WERI-Rb-1 (cell line): ENCODE measurements around the gene DEFB126.
"Not testable (repeated sequence)": the region's sequence is repeated elsewhere in the genome, so short reads cannot be mapped to it uniquely, and the experiment has no call there.

Experiments
- DNase-seq: peaks from one replicate; pipeline ENCODE4 v3.0.0-alpha.2; 2020
- H3K27ac ChIP-seq: fragments of 250-450 bp; sonication (Bioruptor Pico); 2 replicates; pipeline ENCODE4 v1.5.1; 2020; ENCODE audit warnings: mild to moderate bottlenecking, moderate library complexity
- H3K27me3 ChIP-seq: fragments of 250-450 bp; sonication (Bioruptor Pico); 2 replicates; pipeline ENCODE4 v1.5.1; 2021; ENCODE audit warnings: mild to moderate bottlenecking, low read depth, moderate library complexity; ENCODE audit not compliant: insufficient read depth, severe bottlenecking
- H3K36me3 ChIP-seq: fragments of 250-450 bp; sonication (Bioruptor Pico); 2 replicates; pipeline ENCODE4 v1.5.1; 2020; ENCODE audit warnings: mild to moderate bottlenecking, moderate library complexity
- H3K4me3 ChIP-seq: 2 replicates; pipeline ENCODE4 v1.5.1; 2011; ENCODE audit warnings: low read depth, mild to moderate bottlenecking, control low read depth, low read length
- H3K9me3 ChIP-seq: fragments of 250-450 bp; sonication (Bioruptor Pico); 2 replicates; pipeline ENCODE4 v1.5.1; 2021; ENCODE audit warnings: mild to moderate bottlenecking, moderate library complexity; ENCODE audit not compliant: severe bottlenecking
- TF ChIP-seq, protein P1 (sequence below): IDR thresholded peaks from 2 replicates; pipeline ENCODE4 v1.5.1; 2011; ENCODE audit warnings: low read depth, mild to moderate bottlenecking, control low read depth, inconsistent platforms, low read length

DEFB126 gene

DNA sequence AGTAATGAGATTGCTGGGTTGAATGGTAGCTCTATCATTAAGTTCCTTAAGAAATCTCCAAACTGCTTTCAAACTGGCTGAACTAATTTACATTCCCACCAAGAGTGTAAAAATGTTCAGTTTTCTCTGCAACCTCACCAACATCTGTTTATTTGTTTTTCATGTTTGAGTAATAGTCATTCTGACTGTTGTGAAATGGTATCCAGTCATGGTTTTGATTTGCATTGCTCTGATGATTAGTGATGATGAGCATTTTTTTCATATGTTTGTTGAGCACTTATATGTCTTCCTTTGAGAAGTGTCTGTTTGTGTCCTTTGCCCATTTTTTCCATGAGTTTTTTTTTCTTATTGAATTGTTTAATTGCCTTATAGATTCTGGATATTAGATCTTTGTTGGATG, 30.0 kb upstream of the DEFB126 start:
- Histone ChIP-seq H3K27me3 (peaks cover 39% of the 10 kb centered on the region), H3K9me3 (peaks cover 2% of the 10 kb centered on the region), H3K27ac (no peak overlapping the region), H3K4me3 (no peak overlapping the region), H3K36me3 (no peaks in the 10 kb centered on the region)
- TF ChIP-seq, protein P1, sequence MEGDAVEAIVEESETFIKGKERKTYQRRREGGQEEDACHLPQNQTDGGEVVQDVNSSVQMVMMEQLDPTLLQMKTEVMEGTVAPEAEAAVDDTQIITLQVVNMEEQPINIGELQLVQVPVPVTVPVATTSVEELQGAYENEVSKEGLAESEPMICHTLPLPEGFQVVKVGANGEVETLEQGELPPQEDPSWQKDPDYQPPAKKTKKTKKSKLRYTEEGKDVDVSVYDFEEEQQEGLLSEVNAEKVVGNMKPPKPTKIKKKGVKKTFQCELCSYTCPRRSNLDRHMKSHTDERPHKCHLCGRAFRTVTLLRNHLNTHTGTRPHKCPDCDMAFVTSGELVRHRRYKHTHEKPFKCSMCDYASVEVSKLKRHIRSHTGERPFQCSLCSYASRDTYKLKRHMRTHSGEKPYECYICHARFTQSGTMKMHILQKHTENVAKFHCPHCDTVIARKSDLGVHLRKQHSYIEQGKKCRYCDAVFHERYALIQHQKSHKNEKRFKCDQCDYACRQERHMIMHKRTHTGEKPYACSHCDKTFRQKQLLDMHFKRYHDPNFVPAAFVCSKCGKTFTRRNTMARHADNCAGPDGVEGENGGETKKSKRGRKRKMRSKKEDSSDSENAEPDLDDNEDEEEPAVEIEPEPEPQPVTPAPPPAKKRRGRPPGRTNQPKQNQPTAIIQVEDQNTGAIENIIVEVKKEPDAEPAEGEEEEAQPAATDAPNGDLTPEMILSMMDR: no peak
- no peak for DNase-seq

DNA sequence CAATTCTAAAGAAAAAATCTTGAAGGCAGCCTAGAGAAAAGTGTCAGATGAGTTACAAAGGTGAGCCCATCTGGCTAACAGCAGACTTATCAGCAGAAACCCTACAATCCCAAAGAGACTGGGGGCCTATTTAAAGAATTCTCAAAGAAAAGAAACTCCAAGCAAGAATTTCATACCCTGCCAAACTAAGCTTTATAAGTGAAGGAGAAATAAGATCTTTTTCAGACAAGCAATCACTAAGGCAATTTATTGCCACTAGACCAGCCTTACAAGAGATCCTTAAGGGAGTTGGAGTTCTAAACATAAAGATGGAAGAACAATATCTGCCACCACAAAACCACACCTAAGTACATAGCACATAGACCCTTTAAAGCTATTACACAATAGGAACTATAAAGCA, 24.9 kb upstream of the DEFB126 start:
- TF ChIP-seq, protein P1: no peak
- Histone ChIP-seq H3K36me3 (no peaks in the 10 kb centered on the region), H3K27ac (no peak overlapping the region)

DNA sequence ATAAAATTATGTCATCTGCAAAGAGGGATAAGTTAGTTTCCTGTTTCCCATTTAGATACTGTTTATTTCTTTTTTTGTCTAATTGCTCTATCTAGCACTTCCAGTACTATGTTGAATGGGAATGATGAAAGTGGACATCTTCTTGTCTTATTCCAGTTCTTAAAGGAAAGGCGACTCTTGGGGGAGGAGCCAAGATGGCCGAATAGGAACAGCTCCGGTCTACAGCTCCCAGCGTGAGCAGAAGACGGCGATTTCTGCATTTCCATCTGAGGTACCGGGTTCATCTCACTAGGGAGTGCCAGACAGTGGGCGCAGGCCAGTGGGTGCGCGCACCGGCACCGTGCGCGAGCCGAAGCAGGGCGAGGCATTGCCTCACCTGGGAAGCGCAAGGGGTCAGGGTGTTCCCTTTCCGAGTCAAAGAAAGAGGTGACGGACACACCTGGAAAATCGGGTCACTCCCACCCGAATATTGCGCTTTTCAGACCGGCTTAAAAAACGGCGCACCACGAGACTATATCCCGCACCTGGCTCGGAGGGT, 12.5 kb upstream of the DEFB126 start:
- not testable (repeated sequence) for H3K9me3 ChIP-seq, H3K27me3 ChIP-seq, DNase-seq, H3K36me3 ChIP-seq, H3K27ac ChIP-seq, H3K4me3 ChIP-seq

More for the DNA sequence above, 24.9 kb upstream of the DEFB126 start:
- no peak for DNase-seq
- Histone ChIP-seq H3K4me3 (no peak overlapping the region), H3K9me3 (peaks cover 4% of the 10 kb centered on the region), H3K27me3 (peaks cover 52% of the 10 kb centered on the region)

DNA sequence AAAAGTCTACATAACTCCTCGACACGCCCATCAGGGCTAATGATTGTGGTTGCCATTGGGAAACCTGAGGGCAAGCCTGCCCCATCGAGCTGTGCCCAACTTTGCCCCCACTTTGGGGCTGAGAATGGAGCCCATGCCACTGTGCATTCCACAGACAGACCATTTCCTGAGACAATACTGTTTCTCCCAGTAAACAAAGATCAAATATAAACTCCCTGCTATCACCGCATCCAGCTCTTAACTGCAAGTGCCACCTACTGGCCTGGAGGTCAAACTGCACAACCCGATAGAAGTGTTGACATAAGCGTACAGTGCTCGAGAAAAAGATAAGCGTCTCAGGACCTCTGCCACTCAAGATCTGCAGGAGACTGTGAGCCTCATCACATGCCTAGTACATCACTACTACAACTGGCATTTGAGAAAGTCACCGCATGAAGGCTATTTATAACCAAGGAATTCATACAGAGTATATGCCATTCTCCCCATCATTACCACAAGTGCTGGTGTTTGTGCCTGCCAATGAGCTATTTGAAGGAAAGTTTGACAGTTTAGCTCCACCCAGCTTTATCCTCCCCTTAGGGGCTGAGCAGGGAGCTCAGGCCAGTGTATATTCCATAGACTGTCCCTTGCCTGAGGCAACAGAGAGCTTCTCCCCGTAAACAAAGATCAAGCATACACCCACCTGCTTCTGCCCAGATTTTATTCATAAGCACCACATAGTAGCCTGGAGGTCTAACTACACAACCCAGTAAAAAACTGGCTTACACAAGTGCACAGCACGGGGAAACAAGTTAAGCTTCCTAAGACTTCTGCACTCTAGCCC, 4.5 kb upstream of the DEFB126 start:
- peaks cover 20% of the 10 kb centered on the region for H3K27me3 ChIP-seq
- H3K36me3 ChIP-seq: no peaks in the 10 kb centered on the region
- H3K27ac ChIP-seq: no peak overlapping the region
- peak; percentile 35 for DNase-seq
- TF ChIP-seq, protein P1: peak; percentile 62
- H3K4me3 ChIP-seq: no peak overlapping the region
- H3K9me3 ChIP-seq: peaks cover 4% of the 10 kb centered on the region

DNA sequence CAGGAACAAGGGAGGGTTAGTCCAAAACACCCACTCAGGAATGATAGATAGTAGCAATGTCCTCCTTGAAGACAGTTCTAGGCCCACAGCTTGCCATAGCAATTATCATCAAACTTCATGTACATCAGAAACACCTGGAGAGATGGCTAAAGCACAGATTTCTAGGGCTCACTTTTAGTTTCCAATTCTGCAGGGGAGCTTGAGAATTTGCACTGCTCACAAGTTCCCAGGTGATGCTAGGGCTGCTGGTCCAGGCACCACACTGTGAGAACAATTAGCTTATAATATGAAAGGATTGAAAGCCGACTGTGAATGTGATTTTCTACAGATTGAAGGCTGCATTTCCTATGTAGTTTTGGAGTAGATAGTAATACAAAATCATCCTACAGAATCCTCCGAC, 3.5 kb downstream of the DEFB126 start:
- peaks cover 50% of the 10 kb centered on the region for H3K27me3 ChIP-seq
- no peak overlapping the region for H3K4me3 ChIP-seq
- DNase-seq: no peak
- H3K27ac ChIP-seq: no peak overlapping the region
- H3K9me3 ChIP-seq: no peaks in the 10 kb centered on the region
- TF ChIP-seq, protein P1: no peak
- H3K36me3 ChIP-seq: no peaks in the 10 kb centered on the region

DNA sequence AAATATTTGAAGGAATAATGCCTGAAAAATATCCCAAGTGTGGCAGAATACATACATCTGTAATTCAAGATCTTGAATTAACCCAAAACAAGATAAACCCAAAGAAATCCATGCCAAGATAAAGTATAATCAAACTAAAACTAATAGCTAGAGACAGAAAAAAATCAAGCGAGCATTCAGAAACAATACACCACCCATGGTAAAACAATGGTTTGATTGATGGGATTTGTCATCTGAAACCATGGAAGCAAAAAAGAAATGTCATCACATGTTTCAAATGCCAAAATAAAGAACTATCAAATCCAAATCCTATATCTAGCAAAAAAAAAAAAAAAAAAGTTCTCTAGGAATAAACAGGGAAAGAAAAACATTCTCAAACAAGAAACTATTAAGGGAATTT, 9.7 kb downstream of the DEFB126 start:
- TF ChIP-seq, protein P1: no peak
- Histone ChIP-seq H3K9me3 (no peaks in the 10 kb centered on the region), H3K36me3 (no peaks in the 10 kb centered on the region), H3K4me3 (no peak overlapping the region), H3K27me3 (peaks cover 21% of the 10 kb centered on the region), H3K27ac (no peak overlapping the region)
- no peak for DNase-seq
